Hepatocyte (in vitro differentiated cells): ENCODE results near the gene CHAD. TPM values are rescaled to one million over a fixed set of nuclear protein-coding genes. Genes with fewer than 3 reads are reported as not detected.
A peak's percentile ranks its signal among the peaks of the same experiment; 100 is the strongest.

Experiments used
- DNase-seq: peaks from one replicate; pipeline ENCODE4 v3.0.0-alpha.2; 2016; ENCODE audit warnings: low spot score
- H2AFZ ChIP-seq: fragments of 200-600 bp; sonication (generic); 2 replicates; pipeline ENCODE4 v1.6.0; 2016; ENCODE audit warnings: antibody characterized with exemption, mild to moderate bottlenecking
- H3K27ac ChIP-seq: fragments of 200-600 bp; sonication (generic); 2 replicates; pipeline ENCODE4 v1.5.1; 2016; ENCODE audit warnings: mild to moderate bottlenecking
- H3K27me3 ChIP-seq: fragments of 200-600 bp; sonication (generic); 2 replicates; pipeline ENCODE4 v1.6.1; 2016
- H3K36me3 ChIP-seq: fragments of 200-600 bp; sonication (generic); replicated peaks from 2 replicates; pipeline ENCODE4 v1.5.1; 2016; ENCODE audit warnings: low read depth; ENCODE audit not compliant: insufficient read depth
- H3K4me1 ChIP-seq: fragments of 200-600 bp; sonication (generic); 2 replicates; pipeline ENCODE4 v1.5.1; 2016; ENCODE audit warnings: mild to moderate bottlenecking, moderate library complexity; ENCODE audit not compliant: insufficient read depth
- H3K4me2 ChIP-seq: fragments of 200-600 bp; sonication (generic); 2 replicates; pipeline ENCODE4 v1.6.0; 2016
- H3K4me3 ChIP-seq: fragments of 200-600 bp; sonication (generic); 2 replicates; pipeline ENCODE4 v1.5.1; 2016; ENCODE audit warnings: mild to moderate bottlenecking
- H3K79me2 ChIP-seq: fragments of 200-600 bp; sonication (generic); 2 replicates; pipeline ENCODE4 v1.6.0; 2017; ENCODE audit warnings: mild to moderate bottlenecking
- H3K9me2 ChIP-seq: fragments of 200-600 bp; sonication (generic); replicated peaks from 2 replicates; pipeline ENCODE4 v1.6.0; 2017; ENCODE audit warnings: mild to moderate bottlenecking; ENCODE audit not compliant: insufficient read depth
- H3K9me3 ChIP-seq: fragments of 200-600 bp; sonication (generic); 2 replicates; pipeline ENCODE4 v1.5.1; 2016; ENCODE audit warnings: low read depth, mild to moderate bottlenecking
- H4K20me1 ChIP-seq: fragments of 200-600 bp; sonication (generic); 2 replicates; pipeline ENCODE4 v1.6.0; 2016; ENCODE audit warnings: mild to moderate bottlenecking; ENCODE audit not compliant: insufficient read depth, poor library complexity, severe bottlenecking
- CTCF ChIP-seq: fragments of 200-600 bp; sonication (generic); IDR thresholded peaks from 2 replicates; pipeline ENCODE4 v1.5.1; 2016; ENCODE audit warnings: antibody characterized with exemption, mild to moderate bottlenecking; ENCODE audit not compliant: poor library complexity
- EZH2 ChIP-seq: fragments of 200-600 bp; sonication (generic); IDR thresholded peaks from 2 replicates; pipeline ENCODE4 v1.6.1; 2016; ENCODE audit warnings: antibody characterized with exemption, mild to moderate bottlenecking, borderline replicate concordance
- EZH2phosphoT487 ChIP-seq: fragments of 200-600 bp; sonication (generic); IDR thresholded peaks from one replicate; pipeline ENCODE4 v1.6.1; 2018; ENCODE audit warnings: antibody characterized with exemption, mild to moderate bottlenecking, low read depth, moderate library complexity; ENCODE audit not compliant: unreplicated experiment, severe bottlenecking
- WGBS: methylation state at CpG from one replicate; pipeline ENCODE4 v1.1.6; 2016; ENCODE audit warnings: low lambda C conversion rate; ENCODE audit errors: missing lambda C conversion rate; 5-methylcytosine and 5-hydroxymethylcytosine counted together
- polyA plus RNA-seq: library from polyadenylated mRNA; unstranded; fragments of >200 nt; fragmentation: Nextera tagmentation; extraction: Ambion mirVana; gene quantifications from 2 replicates; pipeline ENCODE4 v1.2.1, GENCODE V29; 2016
- total RNA-seq: library from RNA; depleted of rRNA; stranded (reverse); fragments of >200 nt; gene quantifications from 2 replicates; pipeline ENCODE4 v1.2.3, GENCODE V29; 2014

CHAD gene
- total and polyA plus RNA-seq, 2 experiments from 2014 or later: 0.20 to 1.8 TPM

GRCh38 chr17:50443505-50443974 lies 25.1 kb downstream of the CHAD start:
- no peak for TF ChIP-seq CTCF
- no peak for TF ChIP-seq EZH2
- TF ChIP-seq EZH2phosphoT487: no peak
- no peaks in the 10 kb centered on the region for H3K36me3 ChIP-seq
- no peak overlapping the region for H2AFZ ChIP-seq
- WGBS: 17% methylated on average over 3 of the region's 3 CpGs
- H3K79me2 ChIP-seq: peaks cover 46% of the 10 kb centered on the region
- H3K27me3 ChIP-seq: no peaks in the 10 kb centered on the region
- no peak for DNase-seq
- H3K9me3 ChIP-seq: no peaks in the 10 kb centered on the region
- no peaks in the 10 kb centered on the region for H3K9me2 ChIP-seq
- peak overlapping the region; percentile 67 for H3K4me2 ChIP-seq
- H3K4me3 ChIP-seq: no peak overlapping the region
- no peaks in the 10 kb centered on the region for H4K20me1 ChIP-seq
- peaks cover 53% of the 10 kb centered on the region for H3K4me1 ChIP-seq
- peak overlapping the region; percentile 73 for H3K27ac ChIP-seq

- Histone ChIP-seq H2AFZ (no peak overlapping the region), H3K36me3 (no peaks in the 10 kb centered on the region), H3K27me3 (no peaks in the 10 kb centered on the region), H3K27ac (peak overlapping the region; percentile 59), H4K20me1 (no peaks in the 10 kb centered on the region), H3K4me3 (no peak overlapping the region), H3K9me3 (no peaks in the 10 kb centered on the region), H3K9me2 (no peaks in the 10 kb centered on the region), H3K4me2 (peak overlapping the region; percentile 42), H3K79me2 (peaks cover 43% of the 10 kb centered on the region), H3K4me1 (peaks cover 45% of the 10 kb centered on the region)
- WGBS: 91% methylated on average over 10 of the region's 10 CpGs
- TF ChIP-seq EZH2phosphoT487: no peak
- no peak for TF ChIP-seq EZH2
- no peak for TF ChIP-seq CTCF
- no peak for DNase-seq
Measured at GRCh38 chr17:50440838-50441829, 27.5 kb downstream of the CHAD start.

- peak overlapping the region; percentile 42 for H3K4me2 ChIP-seq
- DNase-seq: no peak
Measured at GRCh38 chr17:50440172-50440837, 28.4 kb downstream of the CHAD start.

More at GRCh38 chr17:50440172-50440837, 28.4 kb downstream of the CHAD start:
- Histone ChIP-seq H3K4me3 (no peak overlapping the region), H3K9me2 (no peaks in the 10 kb centered on the region), H3K4me1 (peaks cover 38% of the 10 kb centered on the region), H4K20me1 (no peaks in the 10 kb centered on the region), H3K27me3 (no peaks in the 10 kb centered on the region), H3K79me2 (peaks cover 45% of the 10 kb centered on the region), H3K36me3 (no peaks in the 10 kb centered on the region), H2AFZ (no peak overlapping the region), H3K27ac (peak overlapping the region; percentile 59), H3K9me3 (no peaks in the 10 kb centered on the region)
- no peak for TF ChIP-seq EZH2phosphoT487
- TF ChIP-seq EZH2: no peak
- TF ChIP-seq CTCF: no peak
- whole genome bisulfite sequencing: 78% methylated on average over 4 of the region's 4 CpGs
